ENCODE data around the gene ARHGEF28.

GRCh38 chr5:73979321-73979720 is 353.3 kb downstream of the ARHGEF28 start:
- TF ChIP-seq CTCF (IDR thresholded peaks at IDR 0.05; ENCODE audit: insufficient read depth, low read depth, low read length) (no peak), EZH2 (IDR thresholded peaks at IDR 0.05; ENCODE audit: insufficient read depth, low read length) (no peak)
